BLaER1 treated with 17β-estradiol and CSF1 and Interleukin-3, amounts not matched to agents 10 nM and 100 nM (cell line): Measurements from ENCODE around the gene SLC2A2.

Experiments used
- H3K27ac ChIP-seq, 11 experiments: shearing (Covaris generic); formaldehyde crosslinking; 2 replicates each; pipeline ENCODE4 v1.8.1; 2022
- H3K27me3 ChIP-seq, 11 experiments: shearing (Covaris generic); formaldehyde crosslinking; 2 replicates each; pipeline ENCODE4 v1.8.1; 2022
- H3K36me3 ChIP-seq, 11 experiments: shearing (Covaris generic); formaldehyde crosslinking; 2 replicates each; pipeline ENCODE4 v1.8.1; 2022
- H3K4me1 ChIP-seq, 10 experiments: shearing (Covaris generic); formaldehyde crosslinking; 2 replicates each; pipeline ENCODE4 v1.8.1; 2022
- H3K4me2 ChIP-seq, 11 experiments: shearing (Covaris generic); formaldehyde crosslinking; 2 replicates each; pipeline ENCODE4 v1.8.1; 2022
- H3K4me3 ChIP-seq, 10 experiments: shearing (Covaris generic); formaldehyde crosslinking; 2 replicates each; pipeline ENCODE4 v1.8.1; 2022
- H3K9ac ChIP-seq, 11 experiments: shearing (Covaris generic); formaldehyde crosslinking; 2 replicates each; pipeline ENCODE4 v1.8.1; 2022
- H3K9me3 ChIP-seq, 11 experiments: shearing (Covaris generic); formaldehyde crosslinking; replicated peaks in 1 of 11; 2 replicates each; pipeline ENCODE4 v1.8.1; 2022
- H4K20me1 ChIP-seq, 11 experiments: shearing (Covaris generic); formaldehyde crosslinking; 2 replicates each; pipeline ENCODE4 v1.8.1; 2022
- Cebpa-rat ChIP-seq, 11 experiments: shearing (Covaris generic); IDR thresholded peaks; 2 replicates each; pipeline ENCODE4 v1.8.1; 2022

SLC2A2 gene

DNA sequence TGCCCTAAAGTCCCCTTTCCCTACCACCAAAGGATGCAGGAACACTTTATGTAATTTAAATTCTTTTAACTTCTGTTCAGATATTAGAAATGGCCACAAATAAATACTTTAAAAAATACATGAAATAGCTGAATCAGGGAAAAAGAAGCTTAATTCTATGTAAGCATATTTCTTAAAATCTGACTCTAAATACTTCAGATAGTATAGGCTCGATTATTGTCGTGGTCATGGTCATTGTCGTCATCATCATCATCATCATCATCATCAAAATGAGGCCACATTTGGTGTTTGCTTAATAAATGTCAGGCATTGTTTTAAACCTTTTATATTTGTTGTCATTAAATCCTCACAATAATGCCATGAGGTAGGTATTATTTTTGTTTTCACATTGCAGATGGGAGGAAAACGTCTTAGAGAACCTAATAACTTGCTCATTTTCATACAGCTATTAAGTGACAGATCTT, 14.6 kb downstream of the SLC2A2 start:
- Histone ChIP-seq H3K36me3 (no peaks in the 10 kb centered on the region), H3K4me1 (no peaks in the 10 kb centered on the region), H3K9me3 (no peaks in the 10 kb centered on the region), H3K27ac (no peak overlapping the region), H4K20me1 (no peaks in the 10 kb centered on the region), H3K27me3 (no peaks in the 10 kb centered on the region), H3K4me2 (no peak overlapping the region), H3K9ac (no peak overlapping the region), H3K4me3 (no peak overlapping the region)
- no peak for TF ChIP-seq Cebpa-rat (IDR thresholded peaks at IDR 0.05)

DNA sequence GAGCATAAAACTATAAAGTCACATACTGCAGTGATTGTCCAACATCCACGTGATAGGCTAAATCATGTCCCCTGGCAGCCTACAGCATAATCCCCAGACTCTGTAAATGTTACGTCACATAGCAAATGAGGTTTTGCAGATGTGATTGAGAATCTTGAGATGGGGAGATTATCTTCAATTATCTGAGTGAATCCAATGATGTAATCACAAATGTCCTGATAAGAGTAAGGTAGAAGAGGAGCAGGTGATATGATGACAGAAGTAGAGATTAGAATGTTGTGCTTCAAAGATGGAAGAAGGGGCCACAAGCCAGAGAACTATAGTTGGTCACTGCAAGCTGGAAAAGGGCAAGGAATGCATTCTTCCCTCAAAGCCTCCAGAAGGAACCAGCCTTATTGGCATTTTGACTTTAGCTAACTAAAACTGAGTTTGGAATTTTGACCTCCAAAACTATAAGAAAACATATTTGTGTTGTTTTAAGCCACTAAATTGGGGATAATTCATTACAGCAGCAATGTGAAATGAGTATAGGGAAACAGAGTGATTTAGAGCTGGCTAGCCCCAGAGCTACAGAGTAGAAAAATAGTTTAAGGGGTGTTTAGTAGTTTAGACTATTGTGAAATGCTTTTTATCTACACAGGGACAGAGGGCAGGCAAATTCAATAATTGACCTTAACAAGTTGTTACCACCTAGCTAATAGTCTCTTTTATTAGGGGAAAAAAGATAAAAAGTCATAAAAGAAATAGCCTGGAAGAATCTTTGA, 15.2 kb downstream of the SLC2A2 start:
- H4K20me1 ChIP-seq, result no peaks in the 10 kb centered on the region
- H3K27me3 ChIP-seq, result no peaks in the 10 kb centered on the region
- H3K36me3 ChIP-seq, result no peaks in the 10 kb centered on the region
- H3K27ac ChIP-seq, result no peak overlapping the region
- no peaks in the 10 kb centered on the region for H3K4me1 ChIP-seq
- no peak overlapping the region for H3K4me2 ChIP-seq
- H3K9me3 ChIP-seq, result no peaks in the 10 kb centered on the region
- no peak for TF ChIP-seq Cebpa-rat (IDR thresholded peaks at IDR 0.05)
- H3K4me3 ChIP-seq, result no peak overlapping the region
- no peak overlapping the region for H3K9ac ChIP-seq

- no peaks in the 10 kb centered on the region for H3K9me3 ChIP-seq
- no peak overlapping the region for H3K9ac ChIP-seq
- peaks cover 2 to 5% (median 3%) of the 10 kb centered on the region in 10 experiments; a peak in 19 of 20 replicates for H3K4me1 ChIP-seq
- H3K4me3 ChIP-seq, result no peak overlapping the region
- no peaks in the 10 kb centered on the region for H3K27me3 ChIP-seq
- no peak for TF ChIP-seq Cebpa-rat (IDR thresholded peaks at IDR 0.05)
- H3K36me3 ChIP-seq, result no peaks in the 10 kb centered on the region
- H3K4me2 ChIP-seq, result no peak overlapping the region
- no peak overlapping the region for H3K27ac ChIP-seq
- H4K20me1 ChIP-seq, result no peaks in the 10 kb centered on the region
Observed at GRCh38 chr3:171007316-171007715, 19.2 kb downstream of the SLC2A2 start.

GRCh38 chr3:171005648-171006047, 20.9 kb downstream of the SLC2A2 start:
- peaks cover 7 to 11% (median 9%) of the 10 kb centered on the region in 10 experiments; a peak in 19 of 20 replicates for H3K4me1 ChIP-seq
- no peaks in the 10 kb centered on the region for H4K20me1 ChIP-seq
- TF ChIP-seq Cebpa-rat (IDR thresholded peaks at IDR 0.05), result no peak
- no peak overlapping the region for H3K27ac ChIP-seq
- no peak overlapping the region for H3K4me3 ChIP-seq
- no peak overlapping the region for H3K9ac ChIP-seq
- no peaks in the 10 kb centered on the region for H3K36me3 ChIP-seq
- no peaks in the 10 kb centered on the region for H3K9me3 ChIP-seq
- H3K27me3 ChIP-seq, result no peaks in the 10 kb centered on the region
- H3K4me2 ChIP-seq, result no peak overlapping the region

GRCh38 chr3:171001957-171002694, 24.4 kb downstream of the SLC2A2 start:
- Histone ChIP-seq H3K4me1 (peaks cover 7 to 11% (median 9%) of the 10 kb centered on the region in 10 experiments; a peak in 19 of 20 replicates), H3K4me2 (peak overlapping the region in 10 of 11 experiments; percentile 3 to 61 (median 24); a peak in 13 of 22 replicates)

DNA sequence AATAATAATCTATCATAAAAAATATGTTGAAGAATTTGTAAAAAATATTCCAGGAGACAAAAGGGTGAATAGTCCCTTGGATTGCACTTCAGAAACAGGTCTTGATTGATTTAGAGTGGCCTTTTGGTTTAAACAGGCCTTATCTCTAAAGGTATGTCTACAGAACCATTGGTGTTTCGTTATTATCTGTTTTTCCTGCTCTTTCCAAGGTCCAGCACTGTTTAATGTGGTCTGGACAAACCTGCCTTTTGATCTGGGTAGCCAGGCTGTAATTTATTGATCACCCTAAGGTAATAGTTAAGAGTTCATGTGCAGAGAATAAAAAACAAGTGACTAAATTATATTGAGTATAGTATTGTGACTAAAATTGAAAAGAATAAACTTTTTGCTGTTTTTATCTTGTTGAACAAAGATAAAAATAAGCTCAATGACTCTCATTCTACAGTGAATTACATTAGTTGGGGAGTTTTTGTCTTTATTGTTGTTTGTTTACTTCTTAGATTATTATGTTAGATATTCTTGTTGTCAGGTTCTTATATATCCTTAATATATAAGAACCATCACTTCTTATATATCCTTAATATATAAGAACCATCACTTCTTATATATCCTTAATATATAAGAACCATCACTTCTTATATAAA, 25.1 kb downstream of the SLC2A2 start:
- no peak overlapping the region for H3K4me2 ChIP-seq
- no peak for TF ChIP-seq Cebpa-rat (IDR thresholded peaks at IDR 0.05)
- H4K20me1 ChIP-seq, result no peaks in the 10 kb centered on the region
- peaks cover 7 to 11% (median 9%) of the 10 kb centered on the region in 10 experiments; a peak in 19 of 20 replicates for H3K4me1 ChIP-seq
- H3K9me3 ChIP-seq, result no peaks in the 10 kb centered on the region
- no peak overlapping the region for H3K27ac ChIP-seq
- H3K4me3 ChIP-seq, result no peak overlapping the region
- no peaks in the 10 kb centered on the region for H3K36me3 ChIP-seq
- H3K27me3 ChIP-seq, result no peaks in the 10 kb centered on the region
- H3K9ac ChIP-seq, result no peak overlapping the region

More at GRCh38 chr3:171001957-171002694, 24.4 kb downstream of the SLC2A2 start:
- TF ChIP-seq Cebpa-rat (IDR thresholded peaks at IDR 0.05), result no peak
- no peaks in the 10 kb centered on the region for H3K36me3 ChIP-seq
- no peak overlapping the region for H3K27ac ChIP-seq
- H3K9ac ChIP-seq, result no peak overlapping the region
- no peaks in the 10 kb centered on the region for H3K27me3 ChIP-seq
- no peak overlapping the region for H3K4me3 ChIP-seq
- no peaks in the 10 kb centered on the region for H4K20me1 ChIP-seq
- H3K9me3 ChIP-seq, result no peaks in the 10 kb centered on the region

- no peak overlapping the region for H3K4me3 ChIP-seq
- no peaks in the 10 kb centered on the region for H3K27me3 ChIP-seq
- no peak for TF ChIP-seq Cebpa-rat (IDR thresholded peaks at IDR 0.05)
- no peaks in the 10 kb centered on the region for H3K36me3 ChIP-seq
- H3K9me3 ChIP-seq, result no peaks in the 10 kb centered on the region
- H3K4me1 ChIP-seq, result peaks cover 7 to 11% (median 9%) of the 10 kb centered on the region in 10 experiments; a peak in 19 of 20 replicates
- H3K27ac ChIP-seq, result no peak overlapping the region
- H4K20me1 ChIP-seq, result no peaks in the 10 kb centered on the region
- H3K4me2 ChIP-seq, result no peak overlapping the region
- no peak overlapping the region for H3K9ac ChIP-seq
Observed at GRCh38 chr3:171000281-171000680, 26.2 kb downstream of the SLC2A2 start.

DNA sequence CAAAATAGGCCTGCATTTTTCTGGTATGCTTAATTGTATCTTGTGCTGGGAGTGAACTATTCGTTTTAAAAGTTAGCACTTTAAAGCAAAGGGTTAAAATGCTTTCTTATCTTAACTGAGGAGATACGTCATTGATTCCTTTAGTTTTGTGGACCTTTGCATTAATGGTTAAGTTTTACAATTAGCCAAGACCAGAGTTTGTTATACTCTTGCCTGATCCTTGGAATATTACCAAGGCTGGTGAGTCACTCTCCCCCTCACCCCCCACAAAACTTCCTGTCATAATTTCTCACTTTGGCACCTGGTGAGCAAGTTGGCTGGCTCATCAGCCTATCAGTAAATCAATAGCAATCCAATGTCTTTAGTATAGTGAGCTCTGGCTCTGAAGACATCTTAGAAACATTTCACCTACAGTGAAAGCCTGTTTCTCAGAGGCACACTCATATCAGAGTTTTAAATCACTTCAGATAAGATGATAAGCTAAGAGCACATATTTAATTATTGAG, 26.7 kb downstream of the SLC2A2 start:
- Histone ChIP-seq H3K4me1 (peaks cover 7 to 11% (median 9%) of the 10 kb centered on the region in 10 experiments; a peak in 19 of 20 replicates), H3K27me3 (no peaks in the 10 kb centered on the region), H3K9me3 (no peaks in the 10 kb centered on the region), H3K9ac (no peak overlapping the region), H4K20me1 (no peaks in the 10 kb centered on the region), H3K4me3 (no peak overlapping the region), H3K27ac (no peak overlapping the region), H3K4me2 (no peak overlapping the region), H3K36me3 (no peaks in the 10 kb centered on the region)
- no peak for TF ChIP-seq Cebpa-rat (IDR thresholded peaks at IDR 0.05)
